ES-I3 (cell line): ENCODE data around the gene NPEPL1.
"Not testable (repeated sequence)": the region's sequence is repeated elsewhere in the genome, so short reads cannot be mapped to it uniquely, and the experiment has no call there.

ENCODE experiments used
- H3K36me3 ChIP-seq: 2 replicates; pipeline ENCODE4 v1.6.1; 2013; ENCODE audit warnings: mild to moderate bottlenecking, low read length, control low read depth, moderate library complexity; ENCODE audit not compliant: insufficient read depth
- H3K4me1 ChIP-seq: 2 replicates; pipeline ENCODE4 v1.6.1; 2013; ENCODE audit warnings: mild to moderate bottlenecking, control low read depth, low read length; ENCODE audit not compliant: insufficient read depth
- H3K9ac ChIP-seq: 2 replicates; pipeline ENCODE4 v1.6.1; 2013; ENCODE audit warnings: low read depth, mild to moderate bottlenecking, low read length, moderate library complexity
- H3K9me3 ChIP-seq: 2 replicates; pipeline ENCODE4 v1.6.1; 2013; ENCODE audit warnings: mild to moderate bottlenecking, low read length, moderate library complexity; ENCODE audit not compliant: control insufficient read depth, insufficient read depth

Gene NPEPL1

GRCh38 chr20:58723628-58723984 lies 31.0 kb downstream of the NPEPL1 start:
- no peaks in the 10 kb centered on the region for H3K36me3 ChIP-seq
- H3K4me1 ChIP-seq, result no peaks in the 10 kb centered on the region
- H3K9me3 ChIP-seq, result 0 out of 2 replicates have a peak, but pooled peaks cover 3% of the 10 kb centered on the region
- H3K9ac ChIP-seq, result no peak overlapping the region

- not testable (repeated sequence) for H3K36me3 ChIP-seq, H3K4me1 ChIP-seq, H3K9ac ChIP-seq, H3K9me3 ChIP-seq
Measured at GRCh38 chr20:58726156-58726555, 33.6 kb downstream of the NPEPL1 start.

- Histone ChIP-seq H3K9ac (no peak overlapping the region), H3K36me3 (no peaks in the 10 kb centered on the region), H3K9me3 (no peaks in the 10 kb centered on the region; the same call in 1 of the 2 replicates), H3K4me1 (no peaks in the 10 kb centered on the region)
Measured at GRCh38 chr20:58731192-58731591, 38.6 kb downstream of the NPEPL1 start.

GRCh38 chr20:58737198-58737597 lies 44.6 kb downstream of the NPEPL1 start:
- H3K36me3 ChIP-seq, result no peaks in the 10 kb centered on the region
- H3K9ac ChIP-seq, result no peak overlapping the region
- no peaks in the 10 kb centered on the region for H3K4me1 ChIP-seq
- peaks cover 6% of the 10 kb centered on the region; the same call in 1 of the 2 replicates for H3K9me3 ChIP-seq

DNA sequence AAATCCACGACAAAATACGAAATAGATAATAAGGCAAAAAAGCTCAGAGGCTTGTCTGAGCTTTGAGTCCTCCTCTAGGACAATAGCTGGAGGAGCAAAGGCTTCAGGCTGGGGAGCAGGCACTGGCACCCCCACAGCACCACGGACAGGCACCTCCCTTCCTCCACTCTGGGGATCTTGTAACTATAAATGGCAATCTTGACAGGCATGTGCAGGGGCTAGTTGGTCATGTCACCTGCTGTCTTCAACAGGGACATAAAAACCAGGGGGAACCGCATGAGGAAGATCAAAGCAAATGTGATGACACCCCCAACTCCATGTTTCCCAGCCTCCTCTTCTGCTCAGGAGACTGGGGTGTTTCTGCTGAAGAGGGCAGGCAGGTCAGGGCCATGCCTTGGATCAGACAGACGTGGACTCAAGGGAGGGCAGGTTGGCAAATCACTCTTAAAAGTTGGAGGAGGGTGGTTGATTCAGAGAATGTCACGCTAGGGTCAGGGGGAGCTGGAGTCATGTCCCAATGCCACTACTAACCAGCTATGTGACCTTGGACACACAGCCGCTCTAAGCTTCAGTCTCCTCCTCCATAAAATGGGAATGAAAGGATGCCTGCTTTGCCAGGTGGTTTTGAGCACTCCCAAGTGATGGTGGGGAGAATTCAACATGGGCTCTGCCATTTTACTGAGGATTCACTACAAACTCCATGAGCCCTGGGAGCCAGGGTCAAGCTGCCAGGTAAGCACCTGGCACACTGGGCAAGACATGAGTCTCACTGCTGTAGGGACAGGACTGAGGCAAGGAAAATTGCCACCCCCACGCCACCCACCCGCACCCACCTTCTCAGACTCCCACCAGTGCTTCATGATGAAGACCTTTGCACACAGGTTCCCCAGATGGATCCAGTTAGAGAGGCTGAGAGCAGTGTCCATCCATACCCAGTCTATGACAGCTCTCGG lies 48.0 kb downstream of the NPEPL1 start:
- H3K9ac ChIP-seq, result no peak overlapping the region
- H3K36me3 ChIP-seq, result no peaks in the 10 kb centered on the region

DNA sequence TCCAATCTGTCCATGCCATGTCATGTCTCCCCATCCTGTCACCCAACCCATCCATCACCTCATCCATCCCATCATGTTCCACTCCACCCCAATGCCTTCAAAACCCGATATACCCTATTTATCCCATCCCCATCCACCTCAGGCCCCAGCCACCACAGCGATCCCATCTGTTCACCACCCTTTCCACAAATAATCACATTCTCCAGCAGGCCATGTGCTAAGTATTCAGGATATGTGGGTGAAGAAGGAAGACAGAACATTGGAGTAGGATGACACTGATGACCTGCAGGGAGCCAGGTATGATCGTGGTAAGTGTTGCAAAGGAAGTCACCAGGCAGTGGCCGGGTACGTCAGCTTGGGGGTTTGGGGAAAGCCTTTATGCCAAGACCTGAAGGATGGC lies 48.8 kb downstream of the NPEPL1 start:
- H3K9ac ChIP-seq, result no peak overlapping the region
- no peaks in the 10 kb centered on the region for H3K36me3 ChIP-seq
- H3K9me3 ChIP-seq, result peaks cover 6% of the 10 kb centered on the region; the same call in 1 of the 2 replicates
- H3K4me1 ChIP-seq, result no peaks in the 10 kb centered on the region

More for the DNA sequence above, 48.0 kb downstream of the NPEPL1 start:
- Histone ChIP-seq H3K9me3 (peaks cover 6% of the 10 kb centered on the region; the same call in 1 of the 2 replicates), H3K4me1 (no peaks in the 10 kb centered on the region)

DNA sequence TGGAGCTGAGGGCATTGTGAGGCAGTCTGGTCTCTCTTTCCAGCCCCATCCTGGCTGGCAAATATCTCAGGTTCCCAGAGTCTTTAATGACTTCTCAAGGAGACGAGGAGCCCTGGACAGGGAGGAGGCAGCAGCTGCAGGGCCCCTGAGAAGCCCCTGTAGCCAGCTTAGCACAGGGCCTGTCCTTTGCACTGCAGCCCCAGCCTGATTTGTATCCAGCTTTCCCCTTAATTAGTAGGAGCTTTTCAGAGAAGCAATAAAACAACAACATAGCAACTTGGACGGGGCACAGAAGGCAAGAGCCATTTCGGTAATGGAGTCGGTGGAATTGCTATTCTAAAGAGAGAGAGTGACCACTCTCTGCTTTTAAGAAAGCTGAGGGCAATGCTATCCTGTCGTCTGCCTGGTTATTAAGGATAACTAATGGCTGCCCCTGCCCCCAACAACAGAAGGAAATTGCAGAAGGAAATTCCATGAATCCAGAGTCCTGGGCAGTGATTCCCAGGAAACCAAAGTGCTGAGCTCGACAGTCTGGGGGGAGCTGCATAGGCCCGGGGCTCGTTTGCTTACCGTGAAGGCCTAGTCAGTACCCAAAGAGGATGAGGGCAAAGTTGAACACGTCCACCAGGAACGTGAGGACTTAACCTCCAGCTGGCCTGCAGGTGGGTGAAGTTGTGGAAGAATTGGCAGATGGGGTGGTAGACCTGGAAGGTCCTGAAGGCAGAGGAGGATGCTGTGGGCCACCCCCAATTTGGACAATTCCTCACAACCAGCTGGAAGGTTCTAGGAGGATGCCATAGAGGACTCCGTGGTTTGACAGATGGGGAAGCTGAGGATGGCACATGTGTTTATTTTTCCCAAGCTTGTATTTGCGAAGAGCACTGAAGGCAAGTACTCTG lies 50.3 kb downstream of the NPEPL1 start:
- Histone ChIP-seq H3K4me1 (no peaks in the 10 kb centered on the region), H3K9me3 (peaks cover 6% of the 10 kb centered on the region; the same call in 1 of the 2 replicates), H3K9ac (no peak overlapping the region), H3K36me3 (no peaks in the 10 kb centered on the region)

DNA sequence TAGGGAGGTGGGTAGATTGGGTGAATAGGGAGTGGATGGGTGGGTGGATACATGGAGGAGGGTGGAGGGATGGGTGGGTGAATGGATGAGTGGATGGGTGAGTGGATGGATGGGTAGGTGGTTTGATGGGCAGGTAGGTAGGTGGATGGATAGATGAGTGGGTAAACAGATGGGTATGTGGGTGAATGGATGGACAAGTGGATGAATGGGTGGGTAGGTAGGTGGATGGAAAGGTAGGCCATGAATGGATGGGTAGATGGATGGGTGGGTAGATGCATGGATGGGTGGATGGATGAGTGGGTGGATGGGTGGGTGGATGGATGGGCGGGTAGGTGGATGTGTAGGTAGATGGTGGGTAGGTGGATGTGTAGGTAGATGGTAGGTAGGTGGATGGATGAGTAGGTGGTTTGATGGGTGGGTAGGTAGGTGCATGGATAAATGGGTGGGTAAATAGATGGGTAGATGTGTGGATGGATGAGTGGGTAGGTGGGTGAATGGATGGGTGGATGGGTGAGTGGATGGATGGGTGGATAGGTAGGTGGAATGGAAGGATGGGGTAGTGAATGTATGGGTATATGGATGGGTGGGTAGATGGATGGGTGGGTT lies 51.4 kb downstream of the NPEPL1 start:
- no peaks in the 10 kb centered on the region for H3K4me1 ChIP-seq
- no peaks in the 10 kb centered on the region for H3K36me3 ChIP-seq
- no peak overlapping the region for H3K9ac ChIP-seq
- H3K9me3 ChIP-seq, result peaks cover 6% of the 10 kb centered on the region; the same call in 1 of the 2 replicates

DNA sequence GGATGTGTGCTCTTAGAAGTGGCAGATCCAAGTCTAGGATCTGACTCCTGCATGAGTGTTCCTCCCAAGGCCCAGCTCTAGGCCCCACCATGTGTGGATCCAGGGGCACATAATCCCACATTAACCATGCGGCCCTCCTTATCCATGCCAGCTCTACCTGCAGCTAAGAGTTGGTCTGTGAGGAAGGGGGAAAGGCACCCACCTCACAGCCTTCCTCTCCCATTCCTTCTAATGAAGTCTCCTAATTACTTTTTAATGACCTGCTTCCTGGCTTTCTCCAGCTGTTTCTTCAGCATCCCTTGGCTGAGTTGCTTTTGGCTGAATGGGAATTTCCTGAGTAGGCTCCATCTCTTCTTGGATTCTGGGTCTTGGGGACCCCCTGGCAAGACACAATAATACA lies 52.2 kb downstream of the NPEPL1 start:
- Histone ChIP-seq H3K9ac (no peak overlapping the region), H3K4me1 (no peaks in the 10 kb centered on the region), H3K36me3 (no peaks in the 10 kb centered on the region), H3K9me3 (peaks cover 4% of the 10 kb centered on the region; the same call in 1 of the 2 replicates)

- no peaks in the 10 kb centered on the region for H3K9me3 ChIP-seq
- H3K4me1 ChIP-seq, result no peaks in the 10 kb centered on the region
- no peaks in the 10 kb centered on the region for H3K36me3 ChIP-seq
- H3K9ac ChIP-seq, result no peak overlapping the region
Measured at GRCh38 chr20:58745391-58745790, 52.8 kb downstream of the NPEPL1 start.

- Histone ChIP-seq H3K4me1 (no peaks in the 10 kb centered on the region), H3K9ac (no peak overlapping the region), H3K9me3 (no peaks in the 10 kb centered on the region), H3K36me3 (no peaks in the 10 kb centered on the region)
Measured at GRCh38 chr20:58746620-58747019, 54.0 kb downstream of the NPEPL1 start.

GRCh38 chr20:58747211-58747610 lies 54.6 kb downstream of the NPEPL1 start:
- H3K4me1 ChIP-seq, result no peaks in the 10 kb centered on the region; the same call in 1 of the 2 replicates
- no peaks in the 10 kb centered on the region for H3K36me3 ChIP-seq
- H3K9ac ChIP-seq, result no peak overlapping the region
- H3K9me3 ChIP-seq, result no peaks in the 10 kb centered on the region

DNA sequence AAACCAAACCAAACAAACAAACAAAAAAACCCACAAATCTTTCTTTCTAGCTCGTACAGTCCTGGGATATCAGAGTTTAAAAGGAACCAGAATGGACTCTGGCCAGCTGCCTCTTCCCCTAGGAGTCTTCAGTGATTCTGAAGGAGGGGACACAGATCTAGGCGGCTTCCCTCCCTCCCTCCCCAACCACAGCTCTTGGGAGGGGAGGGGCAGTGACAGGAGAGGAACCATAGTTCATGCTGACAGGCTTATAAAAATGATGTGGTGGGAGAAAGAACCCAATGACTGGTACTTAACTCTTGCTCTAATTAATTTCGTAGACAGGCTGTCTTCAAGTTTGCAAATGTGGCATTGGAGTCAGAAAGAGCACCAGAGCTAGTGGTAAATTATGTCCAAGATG lies 56.0 kb downstream of the NPEPL1 start:
- peaks cover 14% of the 10 kb centered on the region for H3K4me1 ChIP-seq
- H3K9me3 ChIP-seq, result no peaks in the 10 kb centered on the region
- no peak overlapping the region for H3K9ac ChIP-seq
- H3K36me3 ChIP-seq, result no peaks in the 10 kb centered on the region

DNA sequence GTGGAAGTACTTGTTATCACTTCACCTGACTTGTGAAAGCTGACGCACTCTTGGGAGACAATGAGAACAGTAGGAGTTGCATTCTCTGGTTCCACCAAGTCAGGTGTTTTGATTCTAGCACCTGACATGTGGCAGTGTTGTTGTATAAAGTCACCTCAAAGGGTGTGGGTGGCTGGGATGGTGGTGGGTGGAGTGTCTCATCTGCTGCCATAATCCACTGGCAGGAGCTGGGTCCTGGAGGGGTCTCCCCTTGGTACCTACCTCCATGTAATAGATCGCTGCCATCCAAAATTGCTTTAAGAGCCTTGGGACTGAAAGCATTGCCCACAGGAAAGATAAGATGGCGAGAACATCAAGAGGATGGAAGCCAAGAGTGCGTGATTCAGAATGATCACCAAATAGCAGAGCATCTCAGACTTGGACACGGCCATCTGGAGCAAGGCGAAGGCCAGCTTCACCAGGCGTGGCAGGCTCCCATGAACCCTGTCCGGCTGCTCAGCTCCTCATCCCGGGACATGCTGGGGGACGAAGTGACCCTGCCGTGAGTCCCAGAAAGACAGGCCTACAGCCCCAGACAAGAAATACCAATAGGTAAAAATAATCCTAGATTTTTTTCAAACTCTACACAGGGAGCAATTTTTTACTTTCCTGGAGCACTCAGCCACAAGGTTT lies 56.6 kb downstream of the NPEPL1 start:
- Histone ChIP-seq H3K9me3 (no peaks in the 10 kb centered on the region), H3K9ac (no peak overlapping the region), H3K36me3 (no peaks in the 10 kb centered on the region), H3K4me1 (peaks cover 18% of the 10 kb centered on the region)
